Measurements from ENCODE around the gene ZC3HAV1. TPM values are rescaled to one million over a fixed set of nuclear protein-coding genes. Genes with fewer than 3 reads are reported as not detected.
A peak's percentile ranks its signal among the peaks of the same experiment; 100 is the strongest.

Gene ZC3HAV1
- total and polyA plus RNA-seq, 2 of the 13 experiments (the other 11 are each of a cell fraction or from before 2014, with no cell fraction given): 12.7 to 23.7 TPM

DNA sequence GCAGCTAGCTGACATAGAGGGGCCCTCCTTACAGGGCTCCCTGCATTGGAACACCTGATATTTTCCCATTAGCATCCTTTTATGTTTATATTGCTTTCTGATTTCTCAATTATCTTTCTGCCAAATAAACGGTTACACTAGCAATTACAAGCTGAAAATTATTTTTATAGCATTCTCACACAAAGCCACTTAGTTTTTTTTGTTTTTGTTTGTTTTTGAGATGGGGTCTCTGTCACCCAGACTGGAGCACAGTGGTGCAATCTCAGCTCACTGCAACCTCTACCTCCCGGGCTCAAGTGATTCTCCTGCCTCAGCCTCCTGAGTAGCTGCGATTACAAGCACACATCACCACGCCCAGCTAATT, 9.9 kb upstream of the ZC3HAV1 start (continued):
- TF ChIP-seq ZNF577 (CRISPR knock-in tag; IDR thresholded peaks at IDR 0.05; ENCODE audit: borderline replicate concordance, low read depth): no peak
- TF ChIP-seq, protein P1, sequence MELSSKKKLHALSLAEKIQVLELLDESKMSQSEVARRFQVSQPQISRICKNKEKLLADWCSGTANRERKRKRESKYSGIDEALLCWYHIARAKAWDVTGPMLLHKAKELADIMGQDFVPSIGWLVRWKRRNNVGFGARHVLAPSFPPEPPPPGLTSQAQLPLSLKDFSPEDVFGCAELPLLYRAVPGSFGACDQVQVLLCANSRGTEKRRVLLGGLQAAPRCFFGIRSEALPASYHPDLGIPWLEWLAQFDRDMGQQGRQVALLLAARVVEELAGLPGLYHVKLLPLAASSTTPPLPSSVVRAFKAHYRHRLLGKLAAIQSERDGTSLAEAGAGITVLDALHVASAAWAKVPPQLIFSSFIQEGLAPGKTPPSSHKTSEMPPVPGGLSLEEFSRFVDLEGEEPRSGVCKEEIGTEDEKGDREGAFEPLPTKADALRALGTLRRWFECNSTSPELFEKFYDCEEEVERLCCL (CRISPR knock-in tag; IDR thresholded peaks at IDR 0.05; ENCODE audit: borderline replicate concordance): no peak

DNA sequence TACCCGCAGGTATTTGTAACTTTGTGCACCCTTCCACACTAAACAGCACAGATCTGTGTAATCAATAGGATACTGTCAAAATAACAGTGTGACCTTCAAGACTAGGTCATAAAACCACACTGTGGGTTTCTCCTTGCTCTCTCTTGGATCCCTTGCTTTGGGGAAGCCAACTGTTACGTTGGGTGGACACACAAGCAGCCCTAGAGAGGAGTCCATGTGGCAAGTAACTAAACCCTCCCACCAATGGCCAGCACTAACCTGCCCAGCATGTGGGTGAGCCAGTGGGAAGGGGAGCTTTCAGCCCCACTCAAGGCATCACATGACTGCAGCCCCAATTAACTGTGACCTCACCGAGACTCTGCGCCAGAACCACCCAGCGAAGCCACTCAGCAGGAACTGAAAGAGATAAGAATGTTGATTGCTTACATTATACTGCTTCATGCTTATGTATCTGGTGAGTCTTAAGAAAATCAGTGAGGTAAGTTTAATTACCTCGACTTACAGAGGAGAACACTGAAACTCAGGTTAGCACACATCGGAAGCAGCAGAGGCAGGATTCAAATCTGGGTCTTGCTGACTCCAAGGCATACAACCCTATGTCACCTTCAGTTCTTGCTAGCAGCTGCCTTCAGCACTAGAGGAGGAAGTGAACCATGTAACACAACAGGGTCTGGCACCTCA, 9.4 kb upstream of the ZC3HAV1 start:
- ChIA-PET CTCF (ENCODE audit: low intra/inter-chr PET ratio, low total read pairs) (no interaction called here), POLR2A (no interaction called here)
- Histone ChIP-seq H3K79me2 (ENCODE audit: insufficient read depth, low read length) (no peaks in the 10 kb centered on the region), H3K27ac (ENCODE audit: extremely low read length, insufficient read depth, low read length) (no peak overlapping the region), H3K4me1 (ENCODE audit: insufficient read depth, low read length) (peaks cover 43% of the 10 kb centered on the region), H3K9ac (ENCODE audit: insufficient read depth, low read depth, low read length) (no peak overlapping the region), H2AFZ (ENCODE audit: low read length) (no peak overlapping the region), H3K9me3 (ENCODE audit: low read length) (no peaks in the 10 kb centered on the region), H3K36me3 (replicated peaks in 1 of 2; ENCODE audit: control insufficient read depth in 1 of 2, insufficient read depth in 2 of 2, low read length in 2 of 2) (no peaks in the 10 kb centered on the region), H3K4me3 (replicated peaks in 1 of 3; ENCODE audit: insufficient read depth in 1 of 3, low read depth in 2 of 3, low read length in 3 of 3) (no peak overlapping the region), H3K27me3 (ENCODE audit: control insufficient read depth in 1 of 2, insufficient read depth in 2 of 2, low read length in 2 of 2) (no peaks in the 10 kb centered on the region), H4K20me1 (ENCODE audit: insufficient read depth, low read length) (no peaks in the 10 kb centered on the region), H3K4me2 (ENCODE audit: low read depth, low read length) (peak overlapping the region; percentile 84)
- FAIRE-seq: no peak
- no peak for DNase-seq (ENCODE audit: low spot score)
- 54% methylated on average over 7 of the region's 7 CpGs for WGBS (ENCODE audit: low lambda C conversion rate)
- no TSS peak for BruUV-seq (replicated peaks)
- no peak for ATAC-seq
- in situ Hi-C loops (cut with HindIII; ENCODE audit: extremely low pct_ligation_motif_present, low pct_unique_long_range_greater_than_20kb) (no loop called here), intact Hi-C loops (cut with micrococcal nuclease; ENCODE audit: unreplicated experiment) (no loop called here)
- no peak for TF ChIP-seq TAF1 (CRISPR knock-in tag; IDR thresholded peaks at IDR 0.05)
- 0 out of 2 replicates have a peak, but pooled peaks have one; percentile 20 for TF ChIP-seq ZNF605 (CRISPR knock-in tag; IDR thresholded peaks at IDR 0.05)
